ENCODE measurements around the gene ELK4.

Gene ELK4

GRCh38 chr1:205604059-205604458, 27.8 kb downstream of the ELK4 start:
- no peak for TF ChIP-seq FOXP2 (optimal IDR thresholded peaks at IDR 0.05; ENCODE audit: borderline replicate concordance, extremely low read depth, extremely low read length, insufficient read depth)
- no peak for TF ChIP-seq SIN3A (IDR thresholded peaks at IDR 0.05; ENCODE audit: borderline replicate concordance, insufficient read depth, low read length)
- TF ChIP-seq TAF1 (IDR thresholded peaks at IDR 0.05; ENCODE audit: borderline replicate concordance, insufficient read depth, low read length) = no peak

GRCh38 chr1:205601205-205601604, 30.6 kb downstream of the ELK4 start:
- no peak for TF ChIP-seq POLR2AphosphoS5 (IDR thresholded peaks at IDR 0.05; ENCODE audit: low read depth, low read length)
- TF ChIP-seq, protein P1, sequence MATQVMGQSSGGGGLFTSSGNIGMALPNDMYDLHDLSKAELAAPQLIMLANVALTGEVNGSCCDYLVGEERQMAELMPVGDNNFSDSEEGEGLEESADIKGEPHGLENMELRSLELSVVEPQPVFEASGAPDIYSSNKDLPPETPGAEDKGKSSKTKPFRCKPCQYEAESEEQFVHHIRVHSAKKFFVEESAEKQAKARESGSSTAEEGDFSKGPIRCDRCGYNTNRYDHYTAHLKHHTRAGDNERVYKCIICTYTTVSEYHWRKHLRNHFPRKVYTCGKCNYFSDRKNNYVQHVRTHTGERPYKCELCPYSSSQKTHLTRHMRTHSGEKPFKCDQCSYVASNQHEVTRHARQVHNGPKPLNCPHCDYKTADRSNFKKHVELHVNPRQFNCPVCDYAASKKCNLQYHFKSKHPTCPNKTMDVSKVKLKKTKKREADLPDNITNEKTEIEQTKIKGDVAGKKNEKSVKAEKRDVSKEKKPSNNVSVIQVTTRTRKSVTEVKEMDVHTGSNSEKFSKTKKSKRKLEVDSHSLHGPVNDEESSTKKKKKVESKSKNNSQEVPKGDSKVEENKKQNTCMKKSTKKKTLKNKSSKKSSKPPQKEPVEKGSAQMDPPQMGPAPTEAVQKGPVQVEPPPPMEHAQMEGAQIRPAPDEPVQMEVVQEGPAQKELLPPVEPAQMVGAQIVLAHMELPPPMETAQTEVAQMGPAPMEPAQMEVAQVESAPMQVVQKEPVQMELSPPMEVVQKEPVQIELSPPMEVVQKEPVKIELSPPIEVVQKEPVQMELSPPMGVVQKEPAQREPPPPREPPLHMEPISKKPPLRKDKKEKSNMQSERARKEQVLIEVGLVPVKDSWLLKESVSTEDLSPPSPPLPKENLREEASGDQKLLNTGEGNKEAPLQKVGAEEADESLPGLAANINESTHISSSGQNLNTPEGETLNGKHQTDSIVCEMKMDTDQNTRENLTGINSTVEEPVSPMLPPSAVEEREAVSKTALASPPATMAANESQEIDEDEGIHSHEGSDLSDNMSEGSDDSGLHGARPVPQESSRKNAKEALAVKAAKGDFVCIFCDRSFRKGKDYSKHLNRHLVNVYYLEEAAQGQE (IDR thresholded peaks at IDR 0.05; ENCODE audit: insufficient read depth in 1 of 2, low read depth in 2 of 2, low read length in 2 of 2) = no peak
- TF ChIP-seq FOXP2 (optimal IDR thresholded peaks at IDR 0.05; ENCODE audit: borderline replicate concordance, extremely low read depth, extremely low read length, insufficient read depth) = no peak
- no peak for TF ChIP-seq SIN3A (IDR thresholded peaks at IDR 0.05; ENCODE audit: borderline replicate concordance, insufficient read depth, low read length)
- TF ChIP-seq TAF1 (IDR thresholded peaks at IDR 0.05; ENCODE audit: borderline replicate concordance, insufficient read depth, low read length) = no peak

- TF ChIP-seq SIN3A (IDR thresholded peaks at IDR 0.05; ENCODE audit: borderline replicate concordance, insufficient read depth, low read length) (no peak), TAF1 (IDR thresholded peaks at IDR 0.05; ENCODE audit: borderline replicate concordance, insufficient read depth, low read length) (no peak), POLR2AphosphoS5 (IDR thresholded peaks at IDR 0.05; ENCODE audit: low read depth, low read length) (no peak), FOXP2 (optimal IDR thresholded peaks at IDR 0.05; ENCODE audit: borderline replicate concordance, extremely low read depth, extremely low read length, insufficient read depth) (no peak)
- TF ChIP-seq, protein P1 (IDR thresholded peaks at IDR 0.05; ENCODE audit: insufficient read depth in 1 of 2, low read depth in 2 of 2, low read length in 2 of 2) = no peak
Observed at GRCh38 chr1:205600085-205600484, 31.7 kb downstream of the ELK4 start.

GRCh38 chr1:205599669-205600042, 32.2 kb downstream of the ELK4 start:
- TF ChIP-seq, protein P1 (IDR thresholded peaks at IDR 0.05; ENCODE audit: insufficient read depth in 1 of 2, low read depth in 2 of 2, low read length in 2 of 2) = no peak
- TF ChIP-seq SIN3A (IDR thresholded peaks at IDR 0.05; ENCODE audit: borderline replicate concordance, insufficient read depth, low read length) = no peak
- TF ChIP-seq FOXP2 (optimal IDR thresholded peaks at IDR 0.05; ENCODE audit: borderline replicate concordance, extremely low read depth, extremely low read length, insufficient read depth) = no peak
- no peak for TF ChIP-seq TAF1 (IDR thresholded peaks at IDR 0.05; ENCODE audit: borderline replicate concordance, insufficient read depth, low read length)
- no peak for TF ChIP-seq POLR2AphosphoS5 (IDR thresholded peaks at IDR 0.05; ENCODE audit: low read depth, low read length)

DNA sequence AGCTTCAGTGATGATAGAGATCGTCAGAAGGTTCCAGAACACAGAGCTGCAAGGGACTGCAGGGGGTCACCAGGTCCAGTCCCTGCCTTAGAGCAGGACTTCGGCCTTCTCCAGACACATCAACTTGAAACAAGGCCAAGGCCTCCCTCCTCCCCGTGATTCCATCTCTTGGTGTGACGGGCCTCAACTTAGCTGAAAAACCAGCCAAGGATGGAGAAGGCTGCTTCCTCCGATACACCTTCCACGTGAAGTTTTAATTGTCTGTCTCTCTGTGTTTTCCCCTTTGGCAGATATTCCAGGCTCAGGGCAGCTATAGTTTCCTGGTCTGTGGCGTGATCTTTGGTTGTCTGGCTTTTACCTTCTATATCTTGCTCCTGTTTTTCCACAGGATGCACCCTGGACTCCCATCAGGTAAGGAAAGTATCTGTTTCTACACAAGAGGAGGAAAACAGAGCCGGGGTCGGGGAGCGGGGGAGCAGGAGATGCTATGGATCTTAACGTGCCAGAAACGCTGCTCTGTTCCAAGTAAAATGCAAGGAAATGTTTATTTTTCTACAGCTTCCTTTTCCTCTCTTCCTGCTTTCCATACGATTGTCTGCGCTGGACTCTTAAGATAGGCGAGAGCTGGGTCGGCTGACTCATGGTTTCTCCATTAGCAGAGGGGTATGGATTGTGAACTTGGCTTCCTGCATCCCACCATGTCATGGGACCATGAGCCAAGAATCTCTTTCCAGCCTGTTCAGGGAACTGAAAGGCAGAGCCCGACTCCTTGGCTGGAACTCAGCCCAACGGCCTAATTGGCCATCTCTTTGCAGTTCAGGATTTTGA, 32.8 kb downstream of the ELK4 start:
- TF ChIP-seq TAF1 (IDR thresholded peaks at IDR 0.05; ENCODE audit: borderline replicate concordance, insufficient read depth, low read length) (no peak), POLR2AphosphoS5 (IDR thresholded peaks at IDR 0.05; ENCODE audit: low read depth, low read length) (0 out of 2 replicates have a peak, but pooled peaks have one; percentile 22), SIN3A (IDR thresholded peaks at IDR 0.05; ENCODE audit: borderline replicate concordance, insufficient read depth, low read length) (peak; percentile 65; the same call in 1 of the 2 replicates), FOXP2 (optimal IDR thresholded peaks at IDR 0.05; ENCODE audit: borderline replicate concordance, extremely low read depth, extremely low read length, insufficient read depth) (no peak)
- TF ChIP-seq, protein P1 (IDR thresholded peaks at IDR 0.05; ENCODE audit: insufficient read depth in 1 of 2, low read depth in 2 of 2, low read length in 2 of 2) = no peak
